ENCODE measurements around the gene GLP1R. TPM values are rescaled to one million over a fixed set of nuclear protein-coding genes. Genes with fewer than 3 reads are reported as not detected.
"Not testable (repeated sequence)": the region's sequence is repeated elsewhere in the genome, so short reads cannot be mapped to it uniquely, and the experiment has no call there.

Gene GLP1R
- total and polyA plus RNA-seq, 8 donors = 0.26 to 0.85 (median 0.67) TPM; not detected in 1

DNA sequence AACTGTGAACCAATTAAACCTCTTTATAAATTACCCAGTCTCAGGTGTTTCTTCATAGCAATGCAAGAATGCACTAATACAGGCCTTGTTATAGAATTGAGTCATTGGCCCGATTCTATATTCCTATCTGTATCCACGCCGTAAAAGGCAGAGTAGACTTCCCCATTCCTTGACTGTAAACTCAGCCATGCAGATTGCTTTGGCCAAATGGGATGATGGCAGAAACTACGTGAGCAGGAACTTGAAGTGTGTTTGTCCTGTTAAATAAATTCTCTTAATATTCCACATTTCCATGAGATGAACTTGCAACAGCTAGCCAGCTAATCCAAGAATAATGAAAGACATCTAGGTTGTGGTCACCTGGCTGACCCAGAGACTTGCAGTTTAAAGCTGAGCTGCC lies 70.3 kb downstream of the GLP1R start:
- intact Hi-C loops (cut with DNase I) = no loop called here
- ATAC-seq = no peak
- Histone ChIP-seq H3K4me3 (no peak overlapping the region), H3K27ac (no peak overlapping the region), H3K4me1 (peaks cover 7 to 13% of the 10 kb centered on the region in 2 donors), H3K36me3 (no peaks in the 10 kb centered on the region), H3K9me3 (no peaks in the 10 kb centered on the region), H3K27me3 (no peaks in the 10 kb centered on the region)
- TF ChIP-seq, protein P1, sequence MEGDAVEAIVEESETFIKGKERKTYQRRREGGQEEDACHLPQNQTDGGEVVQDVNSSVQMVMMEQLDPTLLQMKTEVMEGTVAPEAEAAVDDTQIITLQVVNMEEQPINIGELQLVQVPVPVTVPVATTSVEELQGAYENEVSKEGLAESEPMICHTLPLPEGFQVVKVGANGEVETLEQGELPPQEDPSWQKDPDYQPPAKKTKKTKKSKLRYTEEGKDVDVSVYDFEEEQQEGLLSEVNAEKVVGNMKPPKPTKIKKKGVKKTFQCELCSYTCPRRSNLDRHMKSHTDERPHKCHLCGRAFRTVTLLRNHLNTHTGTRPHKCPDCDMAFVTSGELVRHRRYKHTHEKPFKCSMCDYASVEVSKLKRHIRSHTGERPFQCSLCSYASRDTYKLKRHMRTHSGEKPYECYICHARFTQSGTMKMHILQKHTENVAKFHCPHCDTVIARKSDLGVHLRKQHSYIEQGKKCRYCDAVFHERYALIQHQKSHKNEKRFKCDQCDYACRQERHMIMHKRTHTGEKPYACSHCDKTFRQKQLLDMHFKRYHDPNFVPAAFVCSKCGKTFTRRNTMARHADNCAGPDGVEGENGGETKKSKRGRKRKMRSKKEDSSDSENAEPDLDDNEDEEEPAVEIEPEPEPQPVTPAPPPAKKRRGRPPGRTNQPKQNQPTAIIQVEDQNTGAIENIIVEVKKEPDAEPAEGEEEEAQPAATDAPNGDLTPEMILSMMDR (IDR thresholded peaks at IDR 0.05) = no peak
- no peak for DNase-seq

- no peaks in the 10 kb centered on the region for H3K36me3 ChIP-seq
- ATAC-seq (no peak), DNase-seq (no peak)
- H3K9me3 ChIP-seq = no peaks in the 10 kb centered on the region
- no peaks in the 10 kb centered on the region for H3K27me3 ChIP-seq
- no peak overlapping the region for H3K27ac ChIP-seq
- no peak overlapping the region for H3K4me3 ChIP-seq
- H3K4me1 ChIP-seq = no peaks in the 10 kb centered on the region
- TF ChIP-seq, protein P1 (IDR thresholded peaks at IDR 0.05) = no peak
- intact Hi-C loops (cut with DNase I) = no loop called here
Observed at GRCh38 chr6:39124114-39124513, 75.5 kb downstream of the GLP1R start.

DNA sequence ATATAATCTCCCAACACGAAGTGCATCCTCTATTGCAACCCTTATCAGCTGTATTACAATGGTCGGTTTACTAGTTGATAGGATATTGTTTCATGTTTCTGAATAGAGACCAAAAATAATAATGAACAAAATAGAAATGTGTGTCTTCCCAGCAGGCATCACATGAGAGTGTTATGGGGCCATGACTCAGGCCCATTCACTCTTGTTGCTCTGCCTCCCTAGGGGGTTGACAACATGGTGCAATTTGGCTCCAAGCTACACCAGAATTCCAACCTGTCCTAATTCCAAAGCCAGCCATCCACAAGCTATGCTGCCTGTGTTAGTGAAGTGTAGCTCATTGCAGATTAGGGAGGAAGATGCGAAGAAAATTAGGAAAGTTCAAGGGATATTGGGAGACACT lies 79.5 kb downstream of the GLP1R start:
- H3K4me3 ChIP-seq = no peak overlapping the region
- no peaks in the 10 kb centered on the region for H3K27me3 ChIP-seq
- ATAC-seq = no peak
- H3K27ac ChIP-seq = no peak overlapping the region
- TF ChIP-seq, protein P1 (IDR thresholded peaks at IDR 0.05) = no peak
- no peaks in the 10 kb centered on the region for H3K36me3 ChIP-seq
- DNase-seq = no peak
- no peaks in the 10 kb centered on the region for H3K4me1 ChIP-seq
- intact Hi-C loops (cut with DNase I) = no loop called here
- no peaks in the 10 kb centered on the region for H3K9me3 ChIP-seq

DNA sequence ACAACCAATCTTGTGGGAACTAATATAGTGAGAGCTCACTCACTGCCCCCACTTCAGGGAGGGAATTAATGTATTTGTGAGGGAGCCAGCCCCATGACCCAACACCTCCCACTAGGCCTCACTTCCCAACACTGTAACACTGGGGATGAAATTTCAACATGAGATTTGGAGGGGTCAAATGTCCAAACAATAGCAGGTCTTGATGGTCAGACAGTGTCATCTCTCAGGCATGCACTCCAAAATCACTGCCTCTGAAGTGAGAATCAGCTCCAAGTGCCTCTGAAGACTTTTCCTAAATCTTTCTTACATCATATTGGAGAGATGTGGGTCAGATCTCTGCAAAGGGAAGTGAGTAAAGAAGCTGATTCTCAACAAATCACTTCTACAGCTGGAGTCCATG lies 80.3 kb downstream of the GLP1R start:
- H3K9me3 ChIP-seq = no peaks in the 10 kb centered on the region
- ATAC-seq = no peak
- H3K27ac ChIP-seq = no peak overlapping the region
- H3K4me3 ChIP-seq = no peak overlapping the region
- H3K27me3 ChIP-seq = no peaks in the 10 kb centered on the region
- H3K4me1 ChIP-seq = no peaks in the 10 kb centered on the region
- intact Hi-C loops (cut with DNase I) = no loop called here
- no peaks in the 10 kb centered on the region for H3K36me3 ChIP-seq
- DNase-seq = no peak
- TF ChIP-seq, protein P1 (IDR thresholded peaks at IDR 0.05) = no peak

DNA sequence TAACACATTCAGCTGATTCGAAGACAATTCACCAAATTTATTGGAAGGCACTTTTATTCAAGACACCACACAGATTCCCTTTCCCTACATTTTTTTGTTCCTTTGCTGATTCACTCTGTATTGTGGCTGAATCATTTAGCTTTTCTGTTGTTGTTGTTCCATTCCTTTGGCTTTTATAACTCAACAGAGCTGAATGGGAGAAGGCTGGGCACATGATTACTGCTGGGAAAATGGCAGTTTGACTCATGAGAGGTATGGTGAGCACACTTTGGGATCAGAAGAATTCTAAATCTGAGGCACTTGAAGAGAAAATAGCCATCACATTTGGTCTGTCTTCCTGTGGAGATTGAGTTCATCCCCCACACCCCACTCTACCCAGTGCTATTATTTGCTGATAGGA lies 82.1 kb downstream of the GLP1R start:
- H3K27me3 ChIP-seq = no peaks in the 10 kb centered on the region
- DNase-seq (no peak), ATAC-seq (no peak)
- no peaks in the 10 kb centered on the region for H3K36me3 ChIP-seq
- TF ChIP-seq, protein P1 (IDR thresholded peaks at IDR 0.05) = no peak
- H3K4me1 ChIP-seq = no peaks in the 10 kb centered on the region
- no peak overlapping the region for H3K4me3 ChIP-seq
- H3K27ac ChIP-seq = no peak overlapping the region
- intact Hi-C loops (cut with DNase I) = no loop called here
- no peaks in the 10 kb centered on the region for H3K9me3 ChIP-seq

GRCh38 chr6:39134761-39135160 lies 86.2 kb downstream of the GLP1R start:
- H3K9me3 ChIP-seq; DNase-seq; H3K36me3 ChIP-seq; H3K4me1 ChIP-seq; intact Hi-C loops (cut with DNase I); H3K4me3 ChIP-seq; ATAC-seq; H3K27ac ChIP-seq; H3K27me3 ChIP-seq: not testable (repeated sequence)

- intact Hi-C loops (cut with DNase I); H3K9me3 ChIP-seq; DNase-seq; H3K4me1 ChIP-seq; H3K36me3 ChIP-seq; H3K27me3 ChIP-seq; ATAC-seq; H3K27ac ChIP-seq; H3K4me3 ChIP-seq: not testable (repeated sequence)
Observed at GRCh38 chr6:39136207-39136606, 87.6 kb downstream of the GLP1R start.
